GM12878 (cell line): ENCODE results near the gene SMG5.

ENCODE experiments used
- ATF7 ChIP-seq: fragments of 450-650 bp; IDR thresholded peaks from 2 replicates; pipeline ENCODE4 v1.6.1; 2016; ENCODE audit warnings: low read depth, mild to moderate bottlenecking
- CBX3 ChIP-seq: fragments of 200-600 bp; sonication (generic); IDR thresholded peaks from 2 replicates; pipeline ENCODE4 v1.6.1; 2016; ENCODE audit warnings: low read depth, borderline replicate concordance
- CTCF ChIP-seq, 3 experiments: IDR thresholded peaks in 2 of 3; conservative IDR thresholded peaks in 1 of 3; 2 replicates each; pipeline ENCODE4 v1.5.1; 2011; ENCODE audit warnings: low read depth in 3 of 3, low read length in 3 of 3, mild to moderate bottlenecking in 3 of 3, control low read depth in 2 of 3, moderate library complexity in 2 of 3, inconsistent platforms in 1 of 3, mixed read lengths in 1 of 3; ENCODE audit not compliant: control insufficient read depth in 2 of 3, insufficient read depth in 1 of 3; ENCODE audit errors: extremely low read depth in 1 of 3
- RFX5 ChIP-seq: IDR thresholded peaks from 2 replicates; pipeline ENCODE4 v1.6.1; 2011; ENCODE audit warnings: low read depth, low read length, improper control_type of control experiment
- SMC3 ChIP-seq: IDR thresholded peaks from 2 replicates; pipeline ENCODE4 v1.6.1; 2011; ENCODE audit warnings: low read length, improper control_type of control experiment, borderline replicate concordance
- SREBF2 ChIP-seq: IDR thresholded peaks from 2 replicates; pipeline ENCODE4 v1.6.1; 2012; ENCODE audit warnings: mild to moderate bottlenecking, low read length
- USF2 ChIP-seq: IDR thresholded peaks from 2 replicates; pipeline ENCODE4 v1.6.1; 2011; ENCODE audit warnings: low read depth, low read length, improper control_type of control experiment, borderline replicate concordance
- ZNF207 ChIP-seq: fragments of 450-650 bp; IDR thresholded peaks from 2 replicates; pipeline ENCODE4 v1.6.1; 2014; ENCODE audit warnings: antibody characterized with exemption, mild to moderate bottlenecking, borderline replicate concordance
- ZNF274 ChIP-seq: IDR thresholded peaks from one replicate; pipeline ENCODE4 v1.8.0; 2011; ENCODE audit not compliant: insufficient read length, insufficient read depth
- ZZZ3 ChIP-seq: IDR thresholded peaks from 2 replicates; pipeline ENCODE4 v1.6.1; 2011; ENCODE audit warnings: low read depth; ENCODE audit not compliant: control insufficient read depth, insufficient read length

GRCh38 chr1:156203331-156203730 is 79.3 kb downstream of the SMG5 start:
- TF ChIP-seq SMC3 (no peak), USF2 (no peak), ZZZ3 (no peak), ATF7 (no peak), CTCF (IDR thresholded peaks at IDR 0.05 in 2 of 3, conservative IDR thresholded peaks at IDR 0.05 in 1 of 3; ENCODE audit: control insufficient read depth in 2 of 3, extremely low read depth in 1 of 3, insufficient read depth in 1 of 3, low read depth in 3 of 3, low read length in 3 of 3) (no peak), CBX3 (no peak), SREBF2 (no peak), ZNF207 (no peak), ZNF274 (no peak), RFX5 (no peak)
